Raji (cell line): Measurements from ENCODE around the gene SELENOM.

Experiments
- POLR2A ChIP-seq: IDR thresholded peaks from 2 replicates; pipeline ENCODE4 v1.6.1; 2011; ENCODE audit warnings: low read depth, low read length, control low read depth; ENCODE audit not compliant: insufficient read depth

Gene SELENOM

DNA sequence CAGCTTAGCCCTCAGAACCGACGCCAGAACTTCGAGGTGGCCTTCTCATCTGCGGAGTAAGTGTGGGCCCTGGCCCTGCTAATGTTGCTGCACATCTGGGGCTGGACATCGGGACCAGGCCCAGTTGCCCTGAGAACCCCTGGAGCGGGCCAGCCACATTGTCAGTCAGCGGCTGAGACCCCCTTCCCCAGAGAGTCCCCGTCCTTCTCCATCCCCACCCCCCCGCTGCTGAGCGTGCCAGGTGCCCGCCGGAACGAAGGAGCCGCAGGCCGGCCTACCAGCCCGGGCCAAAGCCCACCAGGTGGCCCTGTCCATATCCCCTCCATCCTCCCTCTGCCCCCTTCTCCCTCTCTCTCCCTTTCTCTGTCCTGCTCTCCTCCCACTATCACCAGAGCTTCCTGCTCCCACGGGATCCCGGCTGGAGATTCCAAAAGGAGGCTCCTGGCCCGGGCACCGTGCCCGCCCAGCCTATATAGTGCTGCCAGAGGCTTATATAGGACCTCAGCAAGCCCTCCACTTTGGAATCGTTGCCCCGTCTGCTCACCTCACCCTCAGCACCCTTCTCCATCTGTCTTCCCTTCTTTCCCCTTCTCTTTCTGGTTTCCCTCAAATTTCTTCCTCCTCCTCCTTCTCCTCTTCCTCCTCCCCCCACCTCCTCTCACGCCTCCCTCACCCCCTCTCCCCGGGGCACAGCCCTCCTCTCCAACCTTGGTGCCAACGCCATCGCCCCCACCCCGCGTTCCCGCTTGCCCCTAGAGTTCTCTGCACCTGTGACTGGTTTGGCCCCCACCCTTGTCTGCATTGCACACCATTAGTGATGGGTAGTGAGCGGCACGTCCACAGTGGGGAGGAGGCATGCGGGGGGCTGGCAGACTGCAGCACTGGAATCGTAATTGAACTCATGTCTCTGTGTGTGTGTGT lies 7.3 kb downstream of the SELENOM start:
- TF ChIP-seq POLR2A, result no peak

DNA sequence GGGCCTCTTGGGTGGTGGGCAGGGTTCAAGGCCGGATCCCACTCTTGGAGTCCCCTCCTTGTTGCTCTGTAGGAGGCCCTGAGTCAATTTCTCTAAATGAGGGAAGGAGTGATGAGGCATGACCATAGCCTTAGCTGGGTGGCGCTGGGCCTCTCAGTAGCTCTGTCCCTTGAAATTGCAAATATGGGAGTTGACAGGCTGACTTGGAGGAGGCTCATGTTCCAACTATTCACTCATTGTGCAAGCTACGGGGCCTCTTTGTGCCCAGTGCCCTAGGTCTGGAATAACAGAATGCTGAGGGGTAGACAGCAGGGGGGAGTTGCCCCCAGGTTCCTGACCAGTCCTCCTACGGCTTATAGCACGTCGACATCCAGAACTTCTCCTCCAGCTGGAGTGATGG lies 8.0 kb downstream of the SELENOM start:
- TF ChIP-seq POLR2A, result no peak

DNA sequence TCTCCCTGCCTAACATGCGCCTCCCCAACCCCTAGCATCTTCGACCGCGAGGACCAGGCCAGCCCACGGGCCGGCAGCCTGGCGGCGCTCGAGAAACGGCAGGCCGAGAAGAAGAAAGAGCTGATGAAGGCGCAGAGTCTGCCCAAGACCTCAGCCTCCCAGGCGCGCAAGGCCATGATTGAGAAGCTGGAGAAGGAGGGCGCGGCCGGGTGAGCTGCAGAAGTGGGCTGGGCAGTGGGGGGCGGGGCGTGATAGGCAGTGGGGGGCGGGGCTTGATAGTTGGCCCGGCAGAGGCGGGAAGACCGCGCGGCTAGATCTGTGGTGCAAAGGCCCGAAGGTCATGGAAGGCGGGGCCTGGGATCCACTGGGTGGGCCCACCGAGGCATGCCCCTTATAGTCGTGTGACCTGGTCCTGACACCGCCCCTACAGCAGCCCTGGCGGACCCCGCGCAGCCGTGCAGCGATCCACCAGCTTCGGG lies 8.7 kb downstream of the SELENOM start:
- TF ChIP-seq POLR2A, result no peak

DNA sequence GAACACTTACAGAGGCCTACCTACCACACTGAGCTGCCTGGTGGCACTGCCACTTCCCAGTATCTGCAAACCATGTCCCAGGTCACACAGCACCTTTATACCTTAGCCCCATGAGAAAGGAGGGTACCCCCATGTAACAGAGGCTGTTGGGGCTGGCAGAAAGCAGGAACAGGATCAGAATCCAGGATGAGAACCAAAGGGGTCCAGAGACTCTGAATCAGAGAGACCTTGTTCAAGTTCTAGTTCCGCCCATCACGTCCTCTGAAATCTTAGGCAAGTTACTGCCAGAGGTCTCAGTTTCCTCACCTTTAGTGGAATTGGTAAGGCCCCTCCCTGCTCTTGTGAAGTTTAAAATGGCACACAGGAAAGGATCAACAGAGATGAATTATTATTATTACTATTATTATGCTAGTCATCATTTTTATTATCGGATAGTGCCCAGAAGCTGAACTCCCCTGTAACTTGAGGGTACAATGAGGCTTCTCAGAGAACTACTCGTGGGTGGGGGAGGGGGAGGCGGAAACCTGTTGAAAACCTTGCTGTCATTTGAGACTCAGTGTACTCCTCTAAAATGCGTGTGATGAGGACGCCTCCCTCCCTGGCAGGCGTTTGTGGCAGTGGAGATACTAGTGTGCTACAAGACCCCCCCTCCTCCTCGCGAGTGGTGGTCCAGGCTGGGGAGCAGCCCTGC lies 9.3 kb downstream of the SELENOM start:
- TF ChIP-seq POLR2A, result no peak

DNA sequence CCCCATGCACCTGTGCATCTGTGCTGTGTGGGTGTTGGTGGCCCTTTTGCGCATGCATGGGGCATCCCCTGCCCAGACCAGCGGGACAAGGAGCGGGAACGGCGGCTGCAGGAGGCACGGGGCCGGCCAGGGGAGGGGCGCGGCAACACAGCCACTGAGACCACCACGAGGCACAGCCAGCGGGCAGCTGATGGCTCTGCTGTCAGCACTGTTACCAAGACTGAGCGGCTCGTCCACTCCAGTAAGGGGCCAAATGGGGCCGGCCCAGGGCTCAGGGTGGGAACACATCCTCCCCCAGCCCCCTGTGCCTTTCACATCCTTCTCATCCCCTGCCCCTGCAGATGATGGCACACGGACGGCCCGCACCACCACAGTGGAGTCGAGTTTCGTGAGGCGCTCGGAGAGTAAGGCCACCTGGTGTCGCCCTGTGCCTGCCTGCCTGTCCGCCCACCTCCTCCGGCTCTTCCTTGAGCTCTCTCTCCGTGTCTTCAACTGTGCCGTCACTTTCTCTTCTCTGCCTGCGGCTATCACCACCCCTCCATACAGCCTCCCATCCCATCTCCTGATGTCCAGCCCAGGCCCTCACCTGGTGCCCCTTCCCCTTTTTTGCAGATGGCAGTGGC lies 10.6 kb downstream of the SELENOM start:
- no peak for TF ChIP-seq POLR2A

DNA sequence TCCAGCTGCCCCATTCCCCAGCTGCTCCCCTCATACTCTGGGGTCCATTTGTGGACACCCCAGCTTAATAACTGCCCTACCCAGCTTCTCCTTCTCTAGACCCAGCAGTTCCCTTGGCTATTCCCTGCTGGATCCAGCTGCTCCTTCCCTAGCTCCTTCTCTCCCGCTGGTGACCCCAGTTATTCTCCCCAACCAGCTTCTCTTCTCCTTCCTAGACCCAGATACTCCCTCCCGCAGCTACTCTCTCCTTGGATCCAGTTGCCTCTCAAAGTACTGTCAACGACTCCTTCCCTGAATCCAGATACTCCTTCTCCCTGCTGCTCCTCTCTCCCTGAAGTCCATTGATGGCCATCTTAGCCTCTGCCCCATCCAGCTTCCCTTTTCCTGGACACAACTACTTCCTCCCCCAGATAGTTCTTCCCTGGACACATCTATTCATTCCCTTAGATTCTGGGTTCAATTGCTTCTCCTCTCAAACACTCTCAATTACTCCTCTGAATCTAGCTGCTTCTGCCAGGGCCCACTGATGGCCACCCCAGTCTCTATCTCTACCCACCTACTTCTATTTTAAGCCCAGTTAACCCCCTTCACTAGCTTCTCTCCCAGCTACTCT lies 11.6 kb downstream of the SELENOM start:
- no peak for TF ChIP-seq POLR2A

DNA sequence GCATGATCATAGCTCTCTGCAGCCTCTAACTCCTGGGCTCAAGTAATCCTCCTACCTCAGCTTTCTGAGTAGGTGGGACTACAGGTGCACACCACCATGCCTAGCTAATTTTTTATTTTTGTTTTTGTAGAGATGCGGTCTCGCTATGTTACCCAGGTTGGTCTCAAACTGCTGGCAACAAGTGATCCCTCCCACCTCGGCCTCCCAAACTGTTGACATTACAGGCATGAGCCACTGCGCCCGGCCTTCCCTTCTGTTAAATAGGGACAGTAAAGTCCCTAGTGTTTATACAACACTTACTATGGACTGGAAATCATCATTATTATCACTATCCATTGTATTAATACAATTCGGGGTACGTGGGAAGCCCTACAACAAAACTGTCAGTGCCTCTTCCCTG lies 12.6 kb downstream of the SELENOM start:
- TF ChIP-seq POLR2A, result no peak

DNA sequence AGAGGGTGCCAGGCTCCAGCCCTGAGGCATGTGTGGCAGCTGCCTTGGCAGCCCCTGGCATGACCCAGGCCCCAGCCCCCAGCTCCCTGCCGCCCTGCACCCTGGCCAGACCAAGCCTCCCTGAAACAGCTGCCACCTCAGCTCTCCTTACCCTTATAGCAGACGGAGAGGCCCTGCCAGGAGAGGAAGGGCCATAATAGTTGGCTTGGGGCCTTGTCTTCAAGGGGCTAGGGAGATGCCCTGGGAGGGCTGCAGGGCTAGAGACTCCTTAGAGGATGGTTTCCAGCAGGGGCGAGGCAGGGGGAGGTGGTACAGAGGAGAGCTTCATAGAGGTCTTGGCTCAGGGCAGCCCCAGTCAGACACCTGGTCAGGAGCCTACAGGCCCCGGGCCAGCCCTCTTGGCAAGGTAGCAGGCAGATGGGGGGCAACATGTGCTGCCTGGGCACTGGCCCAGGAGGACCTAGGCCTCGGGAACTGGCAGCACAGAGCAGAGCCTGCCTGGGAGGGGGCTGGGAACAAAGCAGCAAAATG lies 13.3 kb downstream of the SELENOM start:
- no peak for TF ChIP-seq POLR2A

DNA sequence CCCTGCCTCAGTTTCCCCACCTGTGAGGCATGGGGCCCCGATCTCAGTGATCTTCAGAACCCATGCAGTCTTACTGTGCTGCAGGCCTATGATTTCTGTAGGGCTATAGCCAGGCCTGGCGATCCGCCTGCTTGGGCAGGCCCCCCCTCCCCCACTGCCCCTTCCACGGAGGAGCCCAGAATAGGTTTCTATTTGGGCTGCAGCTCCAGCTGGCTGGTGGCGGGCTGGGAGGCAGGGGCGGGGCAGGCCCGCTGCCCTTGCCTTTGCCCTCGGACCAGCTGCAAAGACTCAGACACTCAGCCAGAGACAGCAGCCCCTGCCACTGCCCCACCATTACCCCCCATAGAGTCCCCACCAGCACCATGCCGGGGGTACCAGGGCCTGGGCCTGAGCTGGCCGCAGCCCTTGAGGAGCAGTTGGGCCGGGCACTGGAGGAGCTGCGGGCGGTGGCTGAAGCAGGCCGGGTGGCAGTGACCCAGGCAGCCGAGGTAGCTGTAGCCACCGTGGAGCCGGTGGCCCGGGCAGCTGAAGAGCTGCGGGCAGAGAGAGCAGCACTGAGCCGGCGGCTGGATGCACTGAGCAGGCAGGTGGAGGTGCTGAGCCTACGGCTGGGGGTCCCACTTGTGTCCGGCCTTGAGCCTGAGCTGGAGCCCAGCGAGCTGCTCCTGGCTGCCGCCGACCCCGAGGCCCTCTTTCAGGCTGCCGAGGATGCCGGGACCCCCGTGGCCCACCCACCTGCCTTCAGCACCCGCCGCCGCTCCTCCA lies 14.1 kb downstream of the SELENOM start:
- no peak for TF ChIP-seq POLR2A

DNA sequence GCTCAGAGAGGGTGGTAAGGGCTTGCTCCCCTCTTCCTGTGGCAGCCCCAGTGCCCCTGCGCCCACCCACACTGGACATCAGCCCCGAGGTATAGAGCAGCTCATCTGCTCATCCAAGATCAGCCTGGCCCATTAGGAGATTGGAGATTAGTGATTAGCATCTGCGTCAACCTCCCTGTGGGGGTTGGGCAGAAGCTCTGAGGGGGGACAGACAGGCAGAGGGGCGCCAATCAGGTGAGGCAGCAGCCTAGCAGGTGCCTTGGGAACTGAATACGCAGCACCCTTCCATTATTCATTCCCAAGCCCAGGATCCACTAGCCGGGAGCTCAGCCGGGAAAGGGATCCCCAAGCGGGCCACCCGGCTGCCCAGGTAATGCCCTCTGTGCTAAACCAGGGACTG lies 15.2 kb downstream of the SELENOM start:
- no peak for TF ChIP-seq POLR2A

DNA sequence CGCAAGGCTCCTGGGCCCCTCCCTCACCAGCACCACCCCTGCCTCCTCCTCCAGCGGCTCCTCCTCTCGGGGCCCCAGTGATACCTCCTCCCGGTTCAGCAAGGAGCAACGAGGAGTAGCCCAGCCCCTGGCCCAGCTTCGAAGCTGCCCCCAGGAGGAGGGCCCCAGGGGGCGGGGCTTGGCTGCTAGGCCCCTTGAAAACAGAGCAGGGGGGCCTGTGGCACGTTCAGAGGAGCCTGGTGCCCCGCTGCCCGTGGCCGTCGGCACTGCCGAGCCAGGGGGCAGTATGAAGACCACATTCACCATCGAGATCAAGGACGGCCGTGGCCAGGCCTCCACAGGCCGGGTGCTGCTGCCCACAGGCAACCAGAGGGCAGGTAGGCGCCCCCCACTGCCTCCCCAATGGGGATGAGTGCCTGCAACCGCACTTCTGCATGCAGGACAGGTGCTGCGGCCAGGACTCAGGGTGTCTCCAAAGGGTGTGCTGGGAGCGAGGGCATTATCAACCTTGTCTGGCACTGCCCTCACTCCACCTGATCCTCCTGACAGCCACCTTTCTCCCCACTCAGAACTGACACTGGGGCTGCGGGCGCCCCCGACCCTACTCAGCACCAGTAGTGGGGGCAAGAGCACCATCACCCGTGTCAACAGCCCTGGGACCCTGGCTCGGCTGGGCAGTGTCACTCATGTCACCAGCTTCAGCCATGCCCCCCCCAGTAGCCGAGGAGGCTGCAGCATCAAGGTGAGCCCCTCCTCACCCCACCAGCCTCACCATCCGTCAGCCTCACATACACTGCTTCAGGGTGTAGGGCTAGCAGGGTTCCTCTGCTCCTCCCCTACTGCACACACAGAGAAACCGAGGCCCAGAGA lies 16.0 kb downstream of the SELENOM start:
- no peak for TF ChIP-seq POLR2A

DNA sequence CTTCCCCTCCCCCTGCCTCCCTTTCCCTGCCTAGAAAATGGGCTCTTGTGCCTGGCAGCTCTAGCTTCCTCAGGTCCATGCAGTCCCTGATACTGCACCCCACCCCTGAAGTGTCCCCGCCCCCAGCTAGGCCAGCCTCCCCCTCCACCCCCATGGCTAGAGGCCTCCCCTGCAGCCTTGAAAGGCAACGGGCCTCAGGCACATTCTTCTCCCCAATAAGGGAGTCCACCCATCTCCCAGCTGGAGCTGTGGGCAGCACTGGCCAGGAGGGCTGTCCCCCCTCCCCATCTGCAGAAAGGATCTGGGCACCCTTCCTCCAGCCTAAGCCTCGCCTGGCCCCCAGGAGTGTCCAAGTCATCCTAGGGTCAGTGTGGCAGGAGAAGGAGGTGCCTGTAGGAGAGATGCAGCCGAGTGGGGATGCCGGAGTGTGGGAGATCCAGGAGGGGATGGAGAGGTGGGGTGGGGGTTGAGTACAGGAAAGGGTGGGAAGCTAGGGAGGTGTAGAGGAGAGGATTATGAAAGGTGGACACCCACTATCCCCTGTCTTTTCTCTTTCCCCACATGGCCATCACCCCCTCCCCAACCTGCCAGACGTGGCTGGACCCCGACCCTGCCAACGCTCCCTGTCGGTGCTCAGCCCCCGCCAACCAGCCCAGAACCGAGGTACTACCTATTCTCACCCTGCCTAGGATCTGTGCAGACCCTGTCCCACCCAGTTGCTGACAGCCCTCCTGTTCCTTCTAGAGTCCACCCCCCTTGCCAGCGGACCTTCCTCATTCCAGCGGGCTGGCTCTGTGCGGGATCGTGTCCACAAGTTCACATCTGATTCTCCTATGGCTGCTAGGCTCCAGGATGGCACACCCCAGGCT lies 16.9 kb downstream of the SELENOM start:
- TF ChIP-seq POLR2A, result no peak
